ENCODE data around the gene MLXIPL.
A peak's percentile ranks its signal among the peaks of the same experiment; 100 is the strongest.
"Not testable (repeated sequence)": the region's sequence is repeated elsewhere in the genome, so short reads cannot be mapped to it uniquely, and the experiment has no call there.

MLXIPL gene

GRCh38 chr7:73577627-73578341 is 46.5 kb downstream of the MLXIPL start:
- DNase-seq (ENCODE audit: low read depth) = no peak

DNA sequence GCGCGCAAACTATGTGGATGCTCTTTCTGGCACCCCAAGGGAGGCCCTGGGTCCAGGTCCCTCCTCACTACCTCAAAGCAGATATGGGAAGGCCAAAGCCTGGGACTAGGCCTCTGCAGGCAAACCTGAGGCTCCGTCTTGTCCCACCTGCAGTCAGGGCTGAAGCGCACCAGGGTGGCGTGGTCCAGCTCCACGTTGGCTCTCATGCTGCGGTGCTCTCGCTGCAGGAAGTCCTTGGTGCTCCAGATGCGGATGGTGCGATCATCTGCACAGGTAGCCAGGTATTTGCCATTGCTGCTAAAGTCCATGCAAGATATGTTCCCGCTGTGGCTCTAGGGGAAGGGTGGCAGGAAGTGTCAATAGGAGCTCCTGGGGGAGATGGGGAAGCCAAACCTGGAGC is 50.5 kb downstream of the MLXIPL start:
- DNase-seq (ENCODE audit: low read depth) = no peak

DNA sequence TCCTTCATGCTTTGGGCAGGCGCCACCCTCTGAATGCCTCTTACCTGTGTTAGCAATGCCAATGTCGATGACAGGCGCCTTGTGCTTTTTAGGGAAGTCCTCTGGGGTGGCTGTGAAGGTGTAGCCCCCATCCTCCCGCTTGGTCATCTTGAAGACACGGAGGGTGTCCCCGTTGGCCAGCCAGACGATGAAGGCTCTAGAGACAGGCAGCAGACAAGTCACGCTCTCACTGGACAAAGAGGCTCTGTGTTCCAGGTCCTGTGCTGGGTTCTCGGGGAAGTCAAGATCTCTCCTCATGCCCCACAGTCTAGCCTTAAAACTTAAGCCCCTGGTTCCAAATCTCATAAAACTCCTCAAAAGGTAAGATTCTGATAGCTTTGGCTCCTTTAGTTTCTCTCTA is 51.0 kb downstream of the MLXIPL start:
- no peak for DNase-seq (ENCODE audit: low read depth)

- no peak for DNase-seq (ENCODE audit: low read depth)
These were observed 51.5 kb downstream of the MLXIPL start for GRCh38 chr7:73572767-73573186.

- no peak for DNase-seq (ENCODE audit: low read depth)
These were observed 53.3 kb downstream of the MLXIPL start for GRCh38 chr7:73570977-73571376.

DNA sequence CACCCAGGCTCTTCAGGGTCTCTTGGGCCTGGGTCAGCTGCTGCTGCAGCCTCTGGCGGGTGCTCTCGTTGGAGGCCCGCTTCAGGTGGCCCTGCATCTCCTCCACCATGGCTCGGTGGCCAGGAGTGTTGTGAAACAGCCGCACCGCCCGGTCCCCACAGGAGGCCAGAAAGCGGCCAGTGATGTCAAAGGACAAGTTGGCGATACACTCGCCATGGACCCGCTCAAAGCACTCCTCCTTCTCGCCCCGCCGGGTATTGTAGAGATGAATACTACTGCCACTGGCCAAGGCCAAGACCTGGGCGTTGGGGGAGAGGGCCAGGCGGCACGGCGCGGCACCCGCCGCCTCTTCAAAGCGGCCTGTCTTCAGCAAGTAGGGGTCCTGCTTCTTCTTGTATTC is 53.8 kb downstream of the MLXIPL start:
- DNase-seq (ENCODE audit: low read depth) = no peak

DNA sequence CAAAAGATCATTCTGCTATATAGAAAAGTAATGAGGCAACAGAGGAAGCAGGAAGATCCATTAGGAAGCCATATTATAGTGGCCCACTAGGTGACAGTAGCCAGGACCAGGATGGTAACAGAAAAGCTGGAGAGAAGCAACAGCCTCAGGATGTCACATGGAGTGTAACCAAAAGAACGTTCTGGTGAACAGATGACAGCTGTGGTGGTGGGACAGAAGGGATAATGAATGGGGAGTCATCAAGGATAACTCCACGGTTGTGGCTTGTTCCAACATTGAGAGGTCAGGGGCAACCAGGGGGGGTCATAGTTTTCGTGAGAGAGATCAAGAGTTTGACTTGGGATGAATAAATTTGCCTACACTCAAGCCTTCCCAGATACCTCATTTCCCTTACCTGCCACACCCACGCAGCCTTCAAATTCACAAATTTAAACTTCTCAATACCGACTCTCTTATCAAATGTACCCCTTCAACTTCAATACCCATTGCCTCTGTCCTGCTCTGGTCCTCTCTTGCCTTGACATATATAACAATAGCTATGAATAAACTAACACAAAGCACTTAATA is 55.2 kb downstream of the MLXIPL start:
- no peak for DNase-seq (ENCODE audit: low read depth)

- no peak for DNase-seq (ENCODE audit: low read depth)
These were observed 56.3 kb downstream of the MLXIPL start for GRCh38 chr7:73567846-73568685.

DNA sequence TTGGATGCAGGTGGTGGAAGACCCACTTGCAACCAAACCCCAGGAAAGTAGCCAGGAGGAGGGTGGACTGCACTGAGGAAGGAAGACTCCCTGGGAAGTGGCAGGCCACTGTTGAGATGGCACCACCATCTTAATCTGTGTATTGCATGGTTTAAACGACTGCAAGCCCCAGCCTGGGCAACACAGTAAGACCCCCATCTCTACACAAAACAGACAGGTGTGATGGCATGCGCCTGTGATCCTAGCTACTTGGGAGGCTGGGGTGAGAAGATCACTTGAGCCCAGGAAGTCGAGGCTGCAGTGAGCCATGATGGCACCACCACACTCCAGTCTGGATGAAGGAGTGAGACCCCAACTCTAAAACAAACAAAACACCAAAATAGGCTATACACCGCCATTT is 57.2 kb downstream of the MLXIPL start:
- no peak for DNase-seq (ENCODE audit: low read depth)

GRCh38 chr7:73566431-73566830 is 57.9 kb downstream of the MLXIPL start:
- not testable (repeated sequence) for DNase-seq (ENCODE audit: low read depth)

DNA sequence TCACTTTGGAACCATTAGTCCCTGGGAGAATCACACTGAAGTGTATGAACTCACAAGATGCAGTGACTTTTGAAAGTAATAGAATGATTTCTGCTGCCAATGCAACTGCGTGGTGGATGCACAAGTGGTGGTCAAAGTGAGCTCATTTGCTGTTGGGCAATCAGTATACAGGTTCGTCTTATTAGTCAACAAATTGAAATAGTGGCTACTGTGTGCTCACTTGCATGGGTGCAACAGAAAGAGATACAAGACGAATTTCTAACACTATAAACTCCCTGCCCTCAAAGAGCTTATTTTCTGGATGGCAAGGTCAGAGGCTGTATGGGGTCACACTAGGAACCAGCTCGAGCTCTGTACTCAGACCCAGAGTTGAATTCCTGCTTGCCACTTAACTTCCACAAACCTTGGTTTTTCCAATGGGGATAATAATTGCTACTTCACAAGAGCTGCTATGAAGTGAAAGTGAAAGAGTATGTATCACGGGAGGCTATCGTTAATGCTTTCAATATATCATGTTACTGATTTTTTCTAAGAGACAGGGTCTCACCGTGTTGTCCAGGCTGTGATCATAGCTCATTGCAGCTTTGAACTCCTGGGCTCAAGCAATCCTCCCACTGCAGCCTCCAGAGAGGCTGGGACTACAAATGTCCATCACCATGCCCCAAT is 58.5 kb downstream of the MLXIPL start:
- no peak for DNase-seq (ENCODE audit: low read depth)

DNA sequence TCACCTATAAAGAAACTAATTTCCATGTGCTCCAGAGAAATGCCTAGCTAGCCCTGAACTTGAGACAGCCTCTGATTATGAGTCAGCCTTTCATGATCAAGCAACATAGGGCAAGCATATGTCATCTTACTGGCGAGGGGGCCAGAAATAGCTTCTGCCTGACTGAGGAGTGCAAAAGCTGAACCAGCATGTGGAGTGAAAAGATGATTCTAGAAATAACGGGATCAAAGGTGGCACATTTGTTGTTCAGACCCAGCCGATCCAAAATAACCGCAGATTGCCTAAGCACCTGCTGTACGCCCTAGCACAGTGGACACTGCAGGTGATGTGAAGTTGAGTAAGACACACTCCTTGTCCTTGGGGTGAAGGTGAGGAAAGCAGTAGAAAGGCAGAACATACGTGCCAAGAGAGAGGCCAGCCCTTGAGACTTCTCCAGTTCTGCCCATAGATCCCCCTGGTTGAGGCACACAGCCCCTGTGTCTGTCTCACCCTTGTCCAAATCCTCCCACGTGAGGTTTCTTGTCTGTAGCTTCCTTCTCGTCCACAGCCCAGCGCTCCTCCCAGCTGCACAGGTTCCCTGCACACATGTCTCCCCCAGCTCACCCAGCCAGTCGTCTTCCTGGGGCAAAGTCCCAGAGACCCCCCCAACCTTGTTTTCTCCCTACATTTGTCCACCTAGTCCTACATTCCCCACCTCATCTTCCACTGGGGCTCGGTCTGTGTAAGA is 64.0 kb downstream of the MLXIPL start:
- no peak for DNase-seq (ENCODE audit: low read depth)

DNA sequence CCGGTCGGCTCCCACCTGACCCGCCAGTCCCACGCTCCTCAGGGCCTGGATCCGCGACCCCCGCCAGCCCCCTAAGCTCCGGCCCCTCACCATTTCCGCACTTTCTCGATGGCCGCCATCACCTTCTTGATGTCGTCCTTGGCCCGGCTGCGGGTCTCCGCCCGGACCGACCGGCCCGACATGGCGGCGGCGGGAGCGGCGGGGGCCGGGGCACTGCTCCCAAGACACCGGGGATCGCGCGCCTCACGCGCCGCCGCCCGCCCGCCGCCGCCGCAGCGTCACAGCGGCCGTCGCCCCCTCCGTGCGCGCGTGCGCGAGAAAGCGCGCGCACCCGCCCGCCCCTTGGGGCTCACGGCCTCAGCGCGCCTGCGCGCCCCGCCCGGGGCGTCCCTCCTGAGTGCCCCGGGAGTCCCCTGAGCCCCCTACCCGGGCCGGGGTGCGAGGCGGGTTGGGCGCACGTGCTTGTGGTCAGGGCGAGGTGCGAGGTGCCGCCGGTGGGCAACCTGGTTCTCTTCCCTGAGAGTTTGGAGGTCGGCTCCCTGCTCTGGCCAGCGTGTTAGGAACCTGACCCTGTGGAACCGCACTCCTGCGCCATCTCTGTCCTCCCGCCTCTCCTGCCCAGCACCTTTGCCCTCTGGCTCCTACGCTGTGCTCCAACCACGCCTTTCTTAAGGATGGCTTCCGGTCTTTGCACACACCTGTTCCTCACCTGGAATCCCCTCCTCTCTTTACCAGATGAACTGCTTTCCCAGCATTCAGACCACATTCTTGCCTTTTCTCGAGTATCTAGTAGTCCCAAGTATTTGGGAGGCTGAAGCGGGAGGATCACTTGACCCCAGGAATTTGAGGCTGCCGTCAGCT is 66.7 kb downstream of the MLXIPL start, which contains the start of gene BCL7B:
Gene BCL7B (minus strand): TSS at position 294 of the 861 bp plus-strand sequence. CDS start 112 bp downstream, at position 182.
- peak; percentile 71 for DNase-seq (ENCODE audit: low read depth)

DNA sequence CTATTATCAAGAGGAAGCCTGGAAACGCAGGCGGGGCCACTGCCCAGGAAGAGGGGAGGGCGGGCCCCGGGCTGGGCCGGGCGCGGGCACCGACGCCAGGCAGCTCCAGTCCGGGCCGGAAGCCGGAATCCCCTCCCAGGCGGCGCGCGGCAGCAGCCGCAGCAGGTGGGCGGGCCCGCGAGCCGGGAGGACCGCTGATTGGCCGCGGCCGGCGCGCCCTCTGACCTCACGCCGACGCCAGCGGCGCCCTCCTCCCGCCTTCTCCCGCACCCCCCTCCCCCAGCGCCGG is 67.3 kb downstream of the MLXIPL start:
- DNase-seq (ENCODE audit: low read depth) = peak; percentile 87

DNA sequence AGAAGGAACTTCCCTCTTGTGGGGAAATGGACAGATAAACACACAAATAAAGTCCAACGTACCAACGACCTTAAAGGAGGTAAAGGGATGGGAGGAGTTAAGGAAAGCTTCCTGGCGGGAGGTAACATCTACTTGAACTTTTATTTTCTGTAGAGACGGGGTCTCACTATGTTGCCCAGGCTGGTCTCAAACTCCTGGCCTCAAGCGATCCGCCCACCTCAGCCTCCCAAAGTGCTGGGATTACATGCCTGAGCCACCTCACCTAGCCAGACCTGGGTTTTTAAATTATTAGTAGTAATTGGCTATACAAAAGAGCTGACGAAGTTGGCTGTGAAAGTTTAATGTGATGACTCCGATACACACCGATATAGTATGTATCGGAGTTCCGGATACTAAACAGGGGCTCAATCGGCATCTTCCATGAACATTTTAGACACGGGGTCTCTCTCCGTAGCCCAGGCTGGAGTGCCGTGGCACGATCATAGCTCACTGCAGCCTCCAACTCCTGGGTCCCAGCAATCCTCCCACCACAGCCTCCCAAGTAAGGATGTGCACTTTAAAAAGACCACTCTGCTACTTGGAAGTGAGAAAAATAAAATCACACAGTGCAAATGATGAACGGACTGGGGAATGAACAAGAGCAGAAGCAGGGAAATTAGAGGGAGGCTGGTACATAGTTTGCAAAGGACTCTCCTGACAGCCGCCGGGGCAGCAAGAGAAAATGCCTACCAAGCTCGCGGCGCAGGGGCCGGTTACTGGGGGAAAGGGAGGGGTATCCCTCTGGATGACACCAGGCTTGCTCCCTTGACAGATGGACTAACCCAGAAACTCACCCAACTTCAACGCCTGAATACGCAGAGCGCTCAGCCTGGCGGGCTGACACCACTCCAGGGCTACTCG is 67.9 kb downstream of the MLXIPL start:
- DNase-seq (ENCODE audit: low read depth) = no peak

DNA sequence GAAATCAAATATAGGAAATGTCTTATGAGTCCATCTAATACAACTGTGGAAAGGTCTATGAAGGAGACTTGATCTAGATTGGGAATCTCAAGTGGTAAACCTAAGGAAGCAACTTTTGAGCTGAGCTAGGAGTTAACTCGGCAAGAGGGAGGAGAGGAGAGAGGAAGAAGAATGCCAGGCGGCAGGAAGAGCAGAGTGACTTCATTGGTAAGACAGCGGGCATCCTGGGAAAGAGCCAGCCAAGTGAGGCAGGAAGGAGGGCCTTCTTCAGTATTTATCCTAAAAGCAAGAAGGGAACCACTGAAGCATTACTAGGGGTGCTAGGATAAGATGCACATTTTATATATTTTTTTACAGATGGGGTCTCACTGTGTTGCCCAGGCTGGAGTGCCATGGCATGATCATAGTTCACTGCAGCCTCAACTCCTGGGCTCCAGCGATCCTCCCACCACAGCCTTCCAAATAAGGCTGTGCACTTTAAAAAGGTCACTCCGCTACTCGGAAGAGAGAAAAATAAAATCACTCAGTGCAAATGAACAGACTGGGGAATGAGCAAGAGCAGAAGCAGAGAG is 68.8 kb downstream of the MLXIPL start:
- no peak for DNase-seq (ENCODE audit: low read depth)

DNA sequence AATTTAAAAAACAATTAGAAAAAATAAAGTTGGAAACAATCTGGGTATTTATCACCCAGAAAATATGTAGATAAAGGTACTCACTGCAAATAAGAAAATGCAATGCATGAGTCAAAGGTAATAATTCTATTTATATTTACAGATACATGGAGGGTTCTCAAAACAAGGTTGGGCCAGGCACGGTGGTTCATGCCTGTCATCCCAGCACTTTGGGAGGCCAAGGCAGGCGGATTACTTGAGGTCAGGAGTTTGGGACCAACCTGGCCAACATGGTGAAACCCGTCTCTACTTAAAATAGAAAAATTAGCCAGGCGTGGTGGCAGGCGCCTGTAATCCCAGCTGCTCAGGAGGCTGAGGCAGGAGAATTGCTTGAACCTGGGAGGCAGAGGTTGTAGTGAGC is 74.2 kb downstream of the MLXIPL start:
- not testable (repeated sequence) for DNase-seq (ENCODE audit: low read depth)

GRCh38 chr7:73549176-73549575 is 75.1 kb downstream of the MLXIPL start:
- DNase-seq (ENCODE audit: low read depth) = no peak

- DNase-seq (ENCODE audit: low read depth) = no peak
These were observed 76.5 kb downstream of the MLXIPL start for GRCh38 chr7:73547841-73548240.

DNA sequence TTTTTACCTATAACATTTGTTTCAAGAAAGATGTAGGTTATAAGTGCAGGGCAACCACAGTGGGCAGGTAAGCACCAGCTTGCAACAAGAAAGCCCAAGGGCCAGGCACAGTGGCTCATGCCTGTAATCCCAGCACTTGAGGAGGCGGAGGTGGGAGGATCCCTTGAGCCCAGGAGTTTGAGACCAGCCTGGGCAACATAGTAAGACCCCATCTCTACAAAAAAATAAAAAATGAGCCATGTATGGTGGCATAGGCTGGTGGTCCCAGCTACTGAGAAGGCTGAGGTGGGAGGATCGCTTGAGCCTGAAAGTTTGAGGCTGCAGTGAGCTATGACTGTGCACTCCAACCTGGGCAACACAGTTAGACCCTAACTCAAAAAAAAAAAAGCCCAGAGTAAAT is 79.6 kb downstream of the MLXIPL start:
- DNase-seq (ENCODE audit: low read depth) = no peak
